Transverse colon (tissue), 4 donors: Measurements from ENCODE around the gene ARPC1A.

Experiments
- EP300 ChIP-seq: sonication (generic); formaldehyde crosslinking; IDR thresholded peaks from one replicate; pipeline ENCODE4 v1.6.1; 2017; ENCODE audit warnings: antibody characterized with exemption, low read depth
- POLR2A ChIP-seq: fragments of 450-650 bp; IDR thresholded peaks from one replicate; pipeline ENCODE4 v1.6.1; 2016; ENCODE audit warnings: antibody characterized with exemption, mild to moderate bottlenecking, moderate library complexity
- POLR2AphosphoS5 ChIP-seq, 3 donors: sonication (generic); formaldehyde crosslinking; IDR thresholded peaks; one replicate each; pipeline ENCODE4 v1.6.1; 2016; ENCODE audit warnings: antibody characterized with exemption in 3 of 3
- TF ChIP-seq, protein P1 (sequence below), 5 experiments: fragments of 200-600 bp in 3 of 5; fragments of 450-650 bp in 2 of 5; sonication (generic) in 3 of 5; IDR thresholded peaks; 1 replicate in 2 of 5; 2 replicates in 3 of 5; pipeline ENCODE4 v1.5.1; 2016 to 2017; ENCODE audit warnings: antibody characterized with exemption in 5 of 5, inconsistent platforms in 3 of 5, mild to moderate bottlenecking in 2 of 5, moderate library complexity in 1 of 5

DNA sequence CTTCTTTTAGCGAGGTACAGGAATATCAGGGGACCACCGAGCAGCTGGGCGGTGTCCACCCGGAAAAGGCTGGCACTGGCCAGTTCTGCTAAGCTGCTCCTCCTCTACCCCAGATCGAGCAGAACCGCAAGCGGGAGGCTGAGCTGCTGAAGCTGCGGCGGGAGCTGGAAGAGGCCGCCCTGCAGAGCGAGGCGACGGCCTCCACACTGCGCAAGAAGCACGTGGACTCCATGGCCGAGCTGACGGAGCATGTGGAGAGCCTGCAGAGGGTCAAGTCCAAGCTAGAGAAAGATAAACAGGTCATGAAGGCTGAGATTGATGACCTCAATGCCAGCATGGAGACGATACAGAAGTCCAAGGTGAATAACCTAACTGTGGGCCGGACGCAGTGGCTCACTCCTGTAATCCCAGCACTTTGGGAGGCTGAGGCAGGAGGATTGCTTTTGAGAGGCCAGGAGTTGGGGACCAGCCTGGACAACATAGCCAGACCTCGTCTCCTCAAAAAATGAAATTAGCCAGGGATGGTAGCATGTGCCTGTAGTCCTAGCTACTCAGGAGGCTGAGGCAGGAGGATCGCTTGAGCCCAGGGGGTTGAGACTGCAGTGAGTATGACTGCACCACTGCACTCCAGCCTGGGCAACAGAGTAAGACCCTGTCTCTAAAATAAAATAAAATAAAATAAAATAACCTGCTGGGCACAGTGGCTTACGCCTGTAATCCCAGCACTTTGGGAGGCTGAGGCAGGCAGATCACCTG lies 37.7 kb upstream of the ARPC1A start:
- TF ChIP-seq, protein P1, sequence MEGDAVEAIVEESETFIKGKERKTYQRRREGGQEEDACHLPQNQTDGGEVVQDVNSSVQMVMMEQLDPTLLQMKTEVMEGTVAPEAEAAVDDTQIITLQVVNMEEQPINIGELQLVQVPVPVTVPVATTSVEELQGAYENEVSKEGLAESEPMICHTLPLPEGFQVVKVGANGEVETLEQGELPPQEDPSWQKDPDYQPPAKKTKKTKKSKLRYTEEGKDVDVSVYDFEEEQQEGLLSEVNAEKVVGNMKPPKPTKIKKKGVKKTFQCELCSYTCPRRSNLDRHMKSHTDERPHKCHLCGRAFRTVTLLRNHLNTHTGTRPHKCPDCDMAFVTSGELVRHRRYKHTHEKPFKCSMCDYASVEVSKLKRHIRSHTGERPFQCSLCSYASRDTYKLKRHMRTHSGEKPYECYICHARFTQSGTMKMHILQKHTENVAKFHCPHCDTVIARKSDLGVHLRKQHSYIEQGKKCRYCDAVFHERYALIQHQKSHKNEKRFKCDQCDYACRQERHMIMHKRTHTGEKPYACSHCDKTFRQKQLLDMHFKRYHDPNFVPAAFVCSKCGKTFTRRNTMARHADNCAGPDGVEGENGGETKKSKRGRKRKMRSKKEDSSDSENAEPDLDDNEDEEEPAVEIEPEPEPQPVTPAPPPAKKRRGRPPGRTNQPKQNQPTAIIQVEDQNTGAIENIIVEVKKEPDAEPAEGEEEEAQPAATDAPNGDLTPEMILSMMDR (IDR thresholded peaks at IDR 0.05): no peak
- no peak for TF ChIP-seq EP300
- TF ChIP-seq POLR2AphosphoS5 (IDR thresholded peaks at IDR 0.05): no peak
- no peak for TF ChIP-seq POLR2A
